PFSK-1 (cell line): ENCODE measurements around the gene KCNAB3.

Experiments
- FOXP2 ChIP-seq: optimal IDR thresholded peaks from 2 replicates; pipeline ENCODE3; 2011; ENCODE audit warnings: borderline replicate concordance, control low read depth, inconsistent platforms; ENCODE audit not compliant: insufficient read depth; ENCODE audit errors: extremely low read length, extremely low read depth
- POLR2AphosphoS5 ChIP-seq: IDR thresholded peaks from 2 replicates; pipeline ENCODE4 v1.6.1; 2012; ENCODE audit warnings: low read depth, mild to moderate bottlenecking, control low read depth, low read length, moderate library complexity
- SIN3A ChIP-seq: IDR thresholded peaks from 2 replicates; pipeline ENCODE4 v1.6.1; 2012; ENCODE audit warnings: mild to moderate bottlenecking, low read length, moderate library complexity, borderline replicate concordance; ENCODE audit not compliant: insufficient read depth
- TAF1 ChIP-seq: IDR thresholded peaks from 2 replicates; pipeline ENCODE4 v1.6.1; 2012; ENCODE audit warnings: low read length, control low read depth, borderline replicate concordance; ENCODE audit not compliant: insufficient read depth

- TF ChIP-seq POLR2AphosphoS5 = no peak
- TF ChIP-seq SIN3A = no peak
- no peak for TF ChIP-seq TAF1
- TF ChIP-seq FOXP2 = no peak
Measured at GRCh38 chr17:7927596-7927995, 2.1 kb downstream of the KCNAB3 start.
